NCI-H187 treated with DMSO at 0.1 percent for 48 hours (cell line): ENCODE measurements around the gene ZNF521.

Source experiments
- DNase-seq: peaks from one replicate; lab custom pipeline; 2025; lab: John Stamatoyannopoulos, UW

Gene ZNF521

DNA sequence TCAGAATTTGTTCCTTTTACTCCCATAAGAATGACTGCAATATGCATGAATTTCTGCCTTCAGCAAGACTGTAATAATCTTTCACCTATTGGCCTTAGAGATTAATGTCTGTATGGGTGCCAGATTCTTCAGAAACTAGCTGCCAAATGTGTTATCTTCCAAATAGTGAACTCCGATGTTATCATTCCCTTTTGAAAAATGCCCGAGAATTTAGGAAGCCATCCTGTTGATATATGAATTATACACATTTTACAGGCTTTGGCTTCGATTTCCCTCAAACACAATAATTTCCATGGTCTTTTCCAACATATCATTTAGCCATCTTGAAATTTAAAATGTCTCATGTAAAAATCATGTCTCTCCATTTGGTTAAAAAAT is 101.5 kb downstream of the ZNF521 start:
- DNase-seq: no peak

DNA sequence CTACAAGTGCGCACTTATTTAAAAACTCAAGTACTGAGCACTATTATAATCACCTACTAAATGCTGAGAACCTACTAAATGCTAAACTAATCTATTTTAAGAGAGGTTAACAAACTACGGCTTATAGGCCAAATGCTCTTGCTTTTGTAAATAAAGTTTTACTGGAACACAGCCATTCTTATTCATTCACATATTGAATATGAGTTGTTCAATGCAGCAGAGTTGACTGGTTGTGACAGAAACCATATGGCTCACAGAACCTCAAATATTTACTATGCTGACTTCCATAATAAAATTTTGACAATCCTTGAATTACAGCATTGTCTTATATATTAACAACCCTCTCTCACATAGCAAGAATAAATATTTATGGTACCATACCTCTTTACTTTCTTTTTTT is 103.2 kb downstream of the ZNF521 start:
- DNase-seq: no peak

DNA sequence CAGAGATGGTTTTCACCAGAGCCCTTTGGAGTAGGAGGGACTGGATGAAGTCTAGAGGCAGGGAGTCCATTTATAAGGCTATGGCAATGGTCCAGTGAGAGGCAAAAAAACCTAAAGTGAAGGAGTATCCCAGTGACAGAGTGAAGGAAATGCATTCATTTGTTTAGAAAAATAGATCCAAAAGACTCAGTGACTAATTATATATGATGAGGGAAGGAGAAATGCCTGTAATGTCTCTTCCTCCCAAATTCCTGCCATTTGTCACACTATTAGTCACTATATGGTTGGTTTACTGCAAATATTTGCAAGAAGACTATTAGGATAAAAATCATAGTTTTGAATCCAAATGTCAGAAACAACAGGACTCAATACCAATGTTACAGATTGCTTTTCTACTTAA is 104.2 kb downstream of the ZNF521 start:
- DNase-seq: no peak

DNA sequence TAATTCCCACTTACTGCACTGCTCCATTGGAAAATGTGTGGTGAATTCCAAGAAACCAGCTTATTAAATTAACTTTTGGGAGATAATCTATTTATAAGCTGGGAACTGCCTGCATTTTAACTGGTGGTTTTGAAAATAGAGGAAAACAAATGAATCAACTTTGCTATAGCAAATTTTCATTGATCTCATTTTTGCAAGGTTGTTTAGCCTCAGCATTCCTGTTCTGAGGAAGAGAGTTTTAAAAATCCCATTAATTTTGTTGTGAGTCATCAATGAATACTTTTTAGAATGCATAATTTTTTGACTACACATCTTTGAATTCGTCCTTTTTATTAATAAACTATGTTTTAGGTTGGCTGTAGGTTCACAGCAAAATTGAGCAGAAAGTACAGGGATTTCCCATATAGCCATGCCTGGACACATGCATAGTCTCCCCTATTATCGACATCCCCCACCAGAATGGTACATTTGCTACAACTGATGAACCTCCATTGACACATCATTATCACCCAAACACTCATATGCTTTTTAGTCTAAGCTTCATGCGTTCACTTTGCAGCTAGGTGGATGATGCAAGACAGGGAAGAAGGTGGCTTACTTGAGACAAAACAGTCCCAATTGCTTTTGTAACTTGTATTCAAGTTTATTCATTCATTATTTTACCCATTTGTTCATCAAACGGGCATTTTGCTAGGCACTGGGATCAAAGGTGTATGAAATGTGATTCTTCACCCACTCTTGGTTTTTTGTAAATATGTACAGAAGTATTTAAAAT is 106.9 kb downstream of the ZNF521 start:
- no peak for DNase-seq

DNA sequence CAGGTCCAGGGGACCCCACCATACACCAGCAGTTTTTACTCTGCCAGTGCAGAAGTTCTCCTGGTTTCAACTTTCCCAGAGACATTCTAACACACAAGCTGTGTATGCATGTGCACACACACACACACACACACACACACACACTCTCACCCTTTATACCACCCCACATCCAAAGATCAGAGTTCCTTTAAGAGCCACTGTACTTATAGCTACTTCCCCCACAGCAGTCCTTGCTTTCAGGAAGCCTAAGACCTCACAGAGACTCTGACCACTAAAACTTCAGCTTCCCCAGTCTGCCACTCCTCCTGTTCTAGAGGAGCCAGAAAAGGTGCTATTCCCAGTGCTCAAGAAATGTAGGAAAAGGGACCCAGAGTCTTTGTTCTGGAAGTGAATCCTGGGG is 107.8 kb downstream of the ZNF521 start:
- DNase-seq: no peak

DNA sequence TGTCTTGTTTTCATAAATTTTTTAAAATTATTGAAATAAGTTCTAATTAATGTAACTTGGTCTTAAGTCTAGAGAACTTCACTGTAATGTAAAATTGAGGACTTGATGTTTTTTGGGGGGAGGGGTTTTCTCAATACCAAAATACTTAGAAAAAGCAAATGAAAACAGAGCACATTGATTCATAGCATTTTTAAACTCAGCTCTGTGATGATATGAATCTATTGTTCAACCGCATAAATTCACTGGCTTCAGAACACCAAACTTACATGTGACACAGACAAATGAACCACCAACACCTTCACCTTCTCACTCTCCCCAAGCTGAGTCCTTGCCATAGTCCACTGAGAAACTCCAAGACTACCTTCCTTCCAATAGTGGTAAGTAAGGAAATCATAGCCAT is 108.2 kb downstream of the ZNF521 start:
- no peak for DNase-seq

DNA sequence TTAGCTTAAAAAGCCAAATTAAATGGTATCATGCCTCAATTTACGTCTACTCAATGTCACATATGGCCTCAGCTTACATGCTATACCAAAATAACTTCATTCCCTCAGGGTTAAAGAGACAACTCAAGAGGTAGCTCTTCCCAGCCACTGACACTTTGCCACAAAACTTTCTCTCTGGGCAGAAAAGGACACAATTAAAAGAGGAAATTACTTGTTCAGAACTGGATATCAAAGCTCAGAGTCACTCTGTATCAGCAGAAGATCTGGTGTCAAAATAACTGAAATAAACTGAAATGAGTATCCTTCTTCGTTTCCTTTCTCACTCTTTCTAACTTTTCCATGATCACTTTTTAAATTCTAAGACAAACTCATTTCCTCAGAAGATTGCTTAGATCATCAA is 108.7 kb downstream of the ZNF521 start:
- DNase-seq: no peak

DNA sequence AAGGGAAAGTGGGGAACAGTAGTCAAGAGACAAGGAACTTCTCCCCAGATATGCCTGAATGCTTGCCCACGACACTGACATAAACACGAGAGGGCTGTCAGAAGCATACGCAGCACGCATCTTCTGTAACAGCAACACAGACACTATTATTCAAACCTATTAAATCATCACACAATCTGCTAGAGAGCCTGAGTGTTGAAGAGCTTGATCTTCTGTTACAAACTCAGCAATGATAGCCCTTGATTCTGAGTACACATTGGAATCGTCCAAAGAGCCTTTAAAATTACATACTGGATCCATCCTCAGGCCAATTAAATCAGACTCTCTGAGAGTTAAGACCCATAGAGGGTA is 111.6 kb downstream of the ZNF521 start:
- no peak for DNase-seq

DNA sequence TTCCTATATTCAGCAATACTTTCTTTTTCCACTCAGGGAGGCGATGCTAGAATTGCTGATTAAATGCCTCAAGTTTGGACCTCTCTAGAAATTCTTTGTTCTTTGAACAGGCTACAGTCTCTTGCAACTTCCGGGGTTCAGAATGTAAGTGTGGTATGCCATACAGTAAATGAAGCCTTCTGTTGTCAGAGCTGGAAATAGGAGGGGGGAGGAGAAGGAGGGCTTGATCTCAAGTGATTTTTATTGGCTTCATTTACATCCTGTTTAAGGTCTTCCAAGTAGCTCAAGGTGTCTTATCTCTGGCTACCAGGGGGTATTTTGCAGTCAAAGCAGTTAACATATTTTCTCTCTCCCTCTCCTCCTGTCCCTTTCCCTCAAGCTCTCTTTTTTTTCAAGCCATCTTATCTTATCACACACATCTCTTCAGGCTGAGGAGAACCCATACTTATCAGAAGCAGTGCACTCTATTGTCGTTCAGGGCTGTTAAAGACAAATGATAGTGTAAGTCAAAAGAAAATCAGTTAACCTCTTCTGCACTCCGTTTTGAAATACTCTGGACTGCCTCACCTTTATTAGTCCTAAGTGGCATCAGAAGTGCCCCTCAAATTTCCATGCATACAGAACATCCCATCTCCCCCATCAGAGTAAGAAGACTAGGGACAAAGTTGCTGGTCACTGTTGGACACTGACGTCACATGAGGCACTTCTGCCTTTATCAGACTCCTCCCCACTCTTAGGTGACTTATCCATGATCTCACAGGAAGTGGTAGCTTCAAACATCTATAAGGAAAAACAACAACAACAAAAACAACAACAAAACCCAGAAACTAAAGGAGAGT is 112.2 kb downstream of the ZNF521 start:
- no peak for DNase-seq

DNA sequence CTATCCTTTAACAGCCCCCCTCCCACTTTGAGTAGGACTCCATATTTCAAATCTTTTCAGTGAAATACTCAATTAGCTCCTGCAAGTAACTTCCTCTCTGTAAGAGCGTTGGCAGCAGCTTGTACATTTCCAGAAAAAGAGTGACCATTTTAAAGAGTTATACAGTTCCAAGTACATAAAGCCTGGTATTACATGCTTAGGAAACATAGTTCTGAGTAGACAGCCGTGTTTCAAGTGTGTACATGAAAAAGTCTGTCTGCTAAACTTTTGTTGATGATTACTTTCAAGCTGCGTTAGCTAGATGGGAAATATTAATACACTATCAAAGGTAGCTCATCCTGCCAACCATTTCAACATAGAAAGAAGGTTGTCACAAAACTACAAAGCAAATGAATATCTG is 112.8 kb downstream of the ZNF521 start:
- no peak for DNase-seq

DNA sequence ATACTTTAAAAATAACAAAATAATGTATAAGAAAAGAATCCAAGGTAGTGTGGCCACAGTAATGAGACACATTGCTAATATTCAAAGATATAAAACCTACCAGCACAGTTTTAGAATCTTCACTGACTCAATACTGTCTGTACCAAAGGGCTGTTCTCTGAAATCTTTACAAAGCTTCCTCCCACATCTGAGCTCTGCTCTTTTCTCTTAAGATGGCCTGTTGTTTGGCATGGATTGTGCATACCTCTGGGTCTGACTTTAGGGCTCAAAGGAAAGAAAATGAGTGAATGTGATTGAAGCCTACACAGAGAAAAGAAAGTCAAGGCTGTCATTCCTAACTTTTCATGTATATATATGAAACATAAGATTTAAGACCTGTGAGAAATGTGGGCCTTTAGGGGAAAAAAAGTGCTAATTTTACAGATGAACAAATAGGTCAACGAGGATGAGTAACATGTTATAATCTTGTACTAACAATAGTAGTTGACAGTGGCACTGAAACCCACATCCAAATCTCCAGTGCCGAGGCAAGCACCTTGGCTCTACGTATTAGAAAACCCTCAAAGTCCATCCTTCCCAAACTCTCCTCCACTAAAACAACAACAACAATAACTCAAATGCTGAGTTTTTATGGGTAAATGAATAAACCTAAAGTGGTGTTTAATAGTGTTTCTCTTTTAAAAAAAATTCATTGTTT is 114.2 kb downstream of the ZNF521 start:
- DNase-seq: no peak

DNA sequence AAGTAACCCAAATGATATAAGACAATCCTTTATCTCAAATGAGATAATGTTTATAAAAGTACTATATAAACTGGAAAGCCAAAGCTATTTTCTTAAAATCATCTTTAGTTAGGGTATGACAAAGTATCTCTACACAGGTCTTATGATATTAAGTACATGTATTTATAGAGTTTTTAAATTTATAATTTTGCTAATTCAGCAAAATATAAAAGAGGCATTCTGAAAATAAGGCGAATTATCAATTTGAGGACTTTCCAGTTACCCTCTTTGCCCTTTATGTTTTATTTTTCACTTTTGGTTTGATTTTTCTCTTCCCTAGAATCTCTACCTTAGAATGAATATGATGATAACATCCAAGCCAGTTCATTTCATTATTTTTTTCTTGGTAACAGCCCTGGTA is 115.2 kb downstream of the ZNF521 start:
- no peak for DNase-seq

DNA sequence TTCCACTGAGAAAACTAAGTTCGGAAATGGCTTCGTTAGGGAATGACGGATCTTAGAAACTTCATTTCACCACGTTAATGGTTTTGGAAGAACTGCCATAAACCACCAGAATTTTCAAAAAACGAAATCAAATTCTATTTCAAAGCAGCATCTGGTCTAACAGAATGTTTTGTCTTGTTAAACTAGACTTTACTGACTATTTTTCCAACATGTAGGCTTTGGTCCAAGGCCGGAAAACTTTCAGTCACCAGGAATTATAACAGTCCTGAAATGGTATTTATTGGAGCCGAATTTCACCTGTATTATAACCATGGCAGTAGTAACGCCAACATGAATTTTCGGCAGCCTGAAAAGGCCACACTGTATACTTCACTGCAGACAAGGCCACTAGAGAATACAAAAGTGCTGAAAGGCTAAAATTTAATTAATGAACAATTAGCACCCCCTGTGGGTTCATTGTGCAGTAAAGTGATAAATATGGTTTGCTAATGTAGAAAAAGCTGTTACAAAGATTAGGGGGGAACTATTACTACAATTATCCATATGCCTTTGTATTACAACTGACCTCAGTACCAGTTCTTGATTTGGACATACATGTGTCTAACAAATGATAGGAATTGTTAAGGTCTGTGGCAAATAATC is 116.4 kb downstream of the ZNF521 start:
- no peak for DNase-seq

DNA sequence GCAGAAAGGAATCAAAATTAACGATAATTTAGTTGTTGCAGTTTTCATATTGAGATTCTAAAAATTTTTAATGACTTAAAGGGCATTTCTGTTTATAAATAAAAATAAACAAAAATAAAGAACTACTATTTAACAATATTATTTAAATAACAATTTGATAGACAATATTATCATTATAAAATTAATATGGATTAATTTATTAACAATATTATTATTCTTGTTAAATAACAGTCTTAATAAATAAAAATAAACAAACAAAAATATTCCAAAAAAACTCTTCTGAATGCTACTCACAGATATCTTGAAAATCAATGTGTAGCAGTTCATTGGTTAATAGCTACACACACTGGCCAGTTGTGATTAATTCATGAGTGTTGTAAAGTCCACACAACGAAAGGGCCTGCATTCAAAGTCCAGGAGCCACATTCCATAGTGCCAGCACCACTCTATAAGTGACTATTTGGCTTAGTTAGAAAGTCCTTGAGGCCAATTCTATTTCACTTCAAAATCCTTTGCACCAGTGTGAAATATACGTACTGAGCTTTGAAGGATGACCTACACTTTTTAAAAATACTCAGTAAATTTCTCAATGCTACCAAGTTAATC is 117.1 kb downstream of the ZNF521 start:
- no peak for DNase-seq

DNA sequence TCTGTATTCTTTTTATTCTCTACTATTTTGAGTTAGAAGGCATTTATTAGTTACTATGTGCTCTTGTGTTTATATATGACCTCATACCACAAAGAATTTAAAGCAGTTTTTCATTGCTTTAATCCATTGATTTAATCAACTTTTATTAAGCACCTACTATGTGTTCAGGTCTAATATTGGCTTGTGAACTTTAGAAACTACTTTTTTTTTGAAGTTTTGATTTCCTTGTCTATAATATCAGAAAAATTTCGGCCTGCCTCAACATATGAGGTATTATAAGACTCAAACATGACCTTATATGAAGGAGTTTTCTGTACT is 117.7 kb downstream of the ZNF521 start:
- no peak for DNase-seq

DNA sequence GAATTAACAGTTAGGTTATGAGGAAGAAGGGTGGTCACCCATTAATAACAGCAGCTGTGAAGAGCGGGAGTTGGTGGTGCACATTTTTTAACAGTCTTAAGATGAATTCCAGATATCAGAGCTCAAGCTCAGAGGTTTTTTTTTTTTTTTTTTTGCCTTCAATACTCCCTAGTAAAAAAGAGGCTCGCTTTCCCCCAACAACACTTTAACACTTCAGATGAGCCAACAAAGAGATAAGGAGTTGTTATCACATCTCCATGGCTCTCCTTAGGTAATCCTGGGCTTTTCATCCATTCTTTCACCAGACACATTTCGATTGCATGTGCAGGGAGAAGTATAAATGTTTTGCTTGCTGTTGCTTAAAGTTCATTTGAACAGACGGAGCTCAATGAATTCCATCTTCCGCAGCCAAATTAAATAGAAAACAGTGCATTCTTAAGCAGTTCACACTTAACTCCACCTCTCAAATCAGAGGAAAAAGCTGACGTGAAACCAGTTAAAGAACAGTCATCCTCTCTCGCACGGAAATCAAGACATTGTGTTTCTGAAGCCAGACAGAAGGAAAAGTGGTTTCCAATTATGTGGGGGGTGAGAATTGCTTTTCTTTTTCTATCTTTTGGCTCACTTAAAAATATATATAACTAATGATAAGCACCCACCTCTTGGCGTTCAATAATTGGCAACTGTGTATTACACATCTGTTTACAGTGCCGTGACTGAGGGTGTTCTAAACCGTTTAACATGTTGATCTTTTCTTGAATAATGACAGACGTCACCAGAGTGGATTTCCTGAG is 118.2 kb downstream of the ZNF521 start:
- no peak for DNase-seq

DNA sequence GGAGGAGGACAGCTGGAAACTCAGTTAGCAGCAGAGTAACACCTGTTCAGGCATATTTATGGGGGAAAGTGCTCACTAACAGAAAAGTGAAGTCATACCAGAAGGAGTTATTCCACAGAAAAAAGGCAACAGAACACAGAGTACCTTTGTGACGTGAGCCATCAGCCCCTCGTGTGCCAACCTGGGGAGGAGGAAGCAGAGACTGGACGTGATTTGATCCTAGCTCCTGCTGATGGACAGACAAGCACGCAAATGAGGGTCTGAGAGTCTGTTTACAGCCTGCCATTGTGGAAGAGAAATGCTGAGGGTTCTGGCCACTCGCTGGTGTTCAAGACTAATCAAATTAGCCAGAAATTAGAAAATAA is 120.7 kb downstream of the ZNF521 start:
- DNase-seq: no peak

DNA sequence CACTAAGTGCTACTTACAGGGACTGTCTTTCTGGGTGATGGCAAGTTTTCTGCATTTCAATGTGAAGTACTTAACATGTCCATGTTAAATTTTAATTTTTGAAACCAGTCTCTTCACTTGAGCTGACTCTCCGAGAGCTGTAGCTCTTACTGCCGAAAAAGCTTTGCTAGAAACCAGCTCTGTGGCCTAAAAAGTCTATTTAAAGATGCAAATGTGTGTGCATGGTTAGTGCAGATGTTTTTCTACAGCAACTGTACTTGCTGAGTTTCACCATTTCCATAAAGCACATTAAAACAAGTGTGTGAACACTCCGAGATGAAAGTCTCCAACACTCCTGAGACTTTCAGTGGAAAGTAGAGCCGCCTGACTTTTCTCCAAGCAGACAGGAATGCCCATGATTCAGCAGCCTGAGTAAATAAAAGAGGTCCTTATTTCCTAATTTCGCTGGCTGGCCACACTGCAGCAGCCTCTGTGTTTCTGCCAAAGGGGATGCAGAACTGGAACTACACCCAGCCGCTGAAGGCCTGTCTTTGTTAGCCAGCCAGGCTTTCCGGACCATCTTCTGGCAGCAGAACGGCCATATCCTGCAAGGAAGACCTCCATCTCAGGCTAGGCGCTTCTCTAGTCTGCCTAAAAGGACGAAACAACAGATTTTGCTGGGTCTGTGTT is 121.2 kb downstream of the ZNF521 start:
- no peak for DNase-seq

DNA sequence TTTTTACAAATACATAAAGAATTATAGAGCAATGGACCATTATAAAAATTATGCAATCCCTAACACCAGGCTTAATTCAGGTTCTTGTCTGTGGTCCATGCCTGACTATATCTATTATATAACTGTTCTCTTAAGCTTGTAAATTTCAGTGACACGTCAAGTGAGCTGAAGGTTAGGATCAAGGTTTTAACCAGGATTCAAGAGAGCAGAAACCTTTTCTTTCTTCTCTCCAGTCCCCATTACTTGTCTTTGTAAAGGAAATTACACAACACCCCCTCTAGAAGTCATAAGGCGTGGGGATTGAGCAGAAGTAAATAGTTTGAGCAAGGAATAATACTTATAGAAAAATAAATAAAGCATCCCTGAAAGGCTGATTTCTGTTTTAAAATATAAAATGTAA is 122.0 kb downstream of the ZNF521 start:
- DNase-seq: no peak

DNA sequence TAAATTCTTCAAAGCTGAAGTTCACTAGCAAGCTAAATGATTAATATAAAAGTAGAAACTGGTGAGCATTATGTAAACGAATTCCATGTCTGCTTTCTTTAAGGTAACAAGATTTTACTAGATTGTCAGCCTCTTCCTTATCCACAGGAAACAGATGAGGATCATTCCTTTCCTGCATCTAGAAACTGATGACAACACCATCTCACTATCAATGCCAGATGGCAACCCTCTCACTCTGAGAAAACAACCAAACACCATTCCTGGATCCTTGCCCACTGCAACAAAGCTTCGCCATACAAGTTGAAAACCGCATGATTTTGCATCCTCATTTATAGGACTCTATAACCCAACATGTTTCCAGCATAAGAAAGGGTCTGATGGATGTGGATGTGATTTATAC is 122.9 kb downstream of the ZNF521 start:
- DNase-seq: peak; percentile 27

DNA sequence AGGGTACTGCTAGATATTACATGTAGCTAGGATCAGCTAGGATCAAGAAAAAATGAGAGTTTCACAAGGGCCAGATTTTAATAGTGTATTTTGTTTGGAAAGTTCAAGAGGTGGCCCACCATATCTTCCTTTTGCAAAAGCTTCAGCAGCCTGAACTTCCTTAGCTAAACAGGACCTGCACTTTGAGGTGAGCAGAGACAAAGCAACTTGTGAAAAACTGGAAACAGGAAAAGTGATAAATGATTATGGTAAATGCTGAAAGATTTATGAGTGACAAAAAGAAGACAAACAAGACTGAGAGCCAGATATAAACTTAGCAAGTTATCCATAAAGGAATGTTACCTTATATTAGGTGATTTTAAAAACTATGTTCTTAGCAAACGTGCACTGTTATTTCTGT is 123.6 kb downstream of the ZNF521 start:
- DNase-seq: no peak
